Esophagus (tissue), 2 donors: ENCODE measurements around the gene SMIM14. TPM values are rescaled to one million over a fixed set of nuclear protein-coding genes. Genes with fewer than 3 reads are reported as not detected.
"Not testable (repeated sequence)": the region's sequence is repeated elsewhere in the genome, so short reads cannot be mapped to it uniquely, and the experiment has no call there.

Experiments
- H3K27ac ChIP-seq, 2 donors: one replicate each; pipeline ENCODE4 v1.5.1; 2013; ENCODE audit warnings: low read depth in 2 of 2, mild to moderate bottlenecking in 2 of 2, inconsistent platforms in 1 of 2, low read length in 1 of 2, moderate library complexity in 1 of 2
- H3K27me3 ChIP-seq, 2 donors: one replicate each; pipeline ENCODE4 v1.6.1; 2013; ENCODE audit warnings: low read length in 2 of 2, control low read depth in 1 of 2, mild to moderate bottlenecking in 1 of 2; ENCODE audit not compliant: insufficient read depth in 2 of 2, control insufficient read depth in 1 of 2
- H3K36me3 ChIP-seq, 2 donors: one replicate each; pipeline ENCODE4 v1.6.1; 2013; ENCODE audit warnings: low read length in 1 of 2; ENCODE audit not compliant: control insufficient read depth in 2 of 2, insufficient read depth in 2 of 2
- H3K4me1 ChIP-seq, 2 donors: one replicate each; pipeline ENCODE4 v1.6.1; 2013; ENCODE audit warnings: low read length in 1 of 2; ENCODE audit not compliant: control insufficient read depth in 2 of 2, insufficient read depth in 2 of 2
- H3K4me3 ChIP-seq, 2 donors: one replicate each; pipeline ENCODE4 v1.5.1; 2013; ENCODE audit warnings: low read length in 2 of 2, mild to moderate bottlenecking in 2 of 2, low read depth in 1 of 2, moderate library complexity in 1 of 2
- H3K9me3 ChIP-seq, 2 donors: one replicate each; pipeline ENCODE4 v1.6.1; 2013; ENCODE audit warnings: mild to moderate bottlenecking in 2 of 2, low read depth in 1 of 2, low read length in 1 of 2, moderate library complexity in 1 of 2; ENCODE audit not compliant: control insufficient read depth in 2 of 2, insufficient read depth in 1 of 2
- WGBS, 2 donors: extraction: QIAGEN DNeasy Blood & Tissue Kit; methylation state at CpG; one replicate each; pipeline ENCODE4 v1.1.7; 2013; 5-methylcytosine and 5-hydroxymethylcytosine counted together
- polyA plus RNA-seq, 2 donors: library from polyadenylated mRNA; stranded (reverse); fragments of 200-250 nt; gene quantifications; one replicate each; pipeline ENCODE4 v1.2.3, GENCODE V29; 2013
- donor health status: healthy with polysubstance abuse.
- donor health status: Bipolar disorder and iron deficiency.

The SMIM14 gene
- polyA plus RNA-seq, 2 donors, result 18.9 to 25.6 TPM

DNA sequence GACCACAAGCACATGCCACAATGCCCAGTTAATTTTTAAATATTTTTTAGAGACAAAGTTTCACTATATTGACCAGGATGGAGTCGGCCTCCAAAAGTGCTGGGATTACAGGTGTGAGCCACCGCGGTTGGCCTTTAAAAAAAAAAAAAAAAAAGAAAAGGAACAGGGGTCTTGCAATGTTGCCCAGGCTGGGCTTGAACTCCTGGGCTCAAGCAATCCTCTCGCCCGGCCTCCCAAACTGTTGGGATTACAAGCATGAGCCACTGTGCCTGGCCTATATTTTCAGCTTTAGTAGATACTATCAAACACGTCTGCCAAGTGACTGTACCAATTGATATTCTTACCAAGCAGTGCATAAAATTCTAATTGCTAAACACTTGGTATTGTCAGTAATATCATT, 120.2 kb downstream of the SMIM14 start:
- Histone ChIP-seq H3K4me1 (peaks cover 0 to 2% of the 10 kb centered on the region in 2 donors), H3K4me3 (no peak overlapping the region), H3K36me3 (peaks cover 0 to 2% of the 10 kb centered on the region in 2 donors), H3K27me3 (no peaks in the 10 kb centered on the region), H3K9me3 (no peaks in the 10 kb centered on the region), H3K27ac (no peak overlapping the region)
- 89% methylated on average over 6 of the region's 6 CpGs for WGBS, 2 donors

GRCh38 chr4:39516407-39516966, 122.2 kb downstream of the SMIM14 start:
- 89 to 91% methylated on average over 2 of the region's 2 CpGs for WGBS, 2 donors
- Histone ChIP-seq H3K27ac (no peak overlapping the region), H3K36me3 (peaks cover 0 to 2% of the 10 kb centered on the region in 2 donors), H3K9me3 (no peaks in the 10 kb centered on the region), H3K27me3 (no peaks in the 10 kb centered on the region), H3K4me1 (peaks cover 0 to 2% of the 10 kb centered on the region in 2 donors), H3K4me3 (no peak overlapping the region)

DNA sequence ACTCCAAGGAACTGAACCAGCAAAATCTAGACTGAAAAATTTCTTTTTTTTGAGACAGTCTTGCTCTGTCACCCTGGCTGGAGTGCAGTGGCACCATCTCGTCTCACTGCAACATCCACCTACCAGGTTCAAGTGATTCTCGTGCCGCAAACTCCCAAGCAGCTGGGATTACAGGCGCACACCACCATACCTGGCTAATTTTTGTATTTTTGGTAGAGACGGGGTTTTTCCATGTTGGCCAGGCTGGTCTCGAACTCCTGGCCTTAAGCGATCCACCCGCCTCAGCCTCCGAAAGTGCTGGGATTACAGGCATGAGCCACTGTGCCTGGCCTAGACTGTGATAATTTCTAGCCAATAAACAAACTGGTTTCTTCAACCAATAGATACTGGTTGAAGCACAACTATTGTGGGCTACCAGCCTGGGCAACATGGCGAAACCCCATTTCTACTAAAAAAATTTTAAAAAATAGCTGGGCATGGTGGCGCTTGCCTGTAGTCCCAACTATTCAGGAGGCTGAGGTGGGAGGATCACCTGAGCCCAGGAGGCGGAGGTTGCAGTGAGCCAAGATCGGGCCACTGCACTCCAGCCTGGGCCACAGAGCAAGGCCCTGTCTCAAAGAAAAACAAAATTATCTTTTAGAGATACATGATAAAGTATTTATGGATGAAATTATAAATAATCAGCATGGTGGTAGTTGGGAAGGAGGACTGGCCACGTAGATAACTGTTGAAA, 122.8 kb downstream of the SMIM14 start:
- H3K4me1 ChIP-seq, H3K36me3 ChIP-seq, H3K27me3 ChIP-seq, H3K4me3 ChIP-seq, H3K27ac ChIP-seq, H3K9me3 ChIP-seq: not testable (repeated sequence)
- WGBS, 2 donors, result 94 to 96% methylated on average over 14 of the region's 14 CpGs

- H3K27me3 ChIP-seq, result no peaks in the 10 kb centered on the region
- no peaks in the 10 kb centered on the region for H3K9me3 ChIP-seq
- peak overlapping the region in 1 of 2 donors; percentile 21 for H3K27ac ChIP-seq
- H3K36me3 ChIP-seq, result peaks cover 3 to 4% of the 10 kb centered on the region in 2 donors
- 49 to 53% methylated on average over 4 of the region's 4 CpGs for WGBS, 2 donors
- H3K4me3 ChIP-seq, result no peak overlapping the region
- peaks cover 0 to 2% of the 10 kb centered on the region in 2 donors for H3K4me1 ChIP-seq
Measured at GRCh38 chr4:39514888-39515401, 123.7 kb downstream of the SMIM14 start.

- peak overlapping the region in 1 of 2 donors; percentile 21 for H3K27ac ChIP-seq
- not testable (repeated sequence) for H3K27me3 ChIP-seq, H3K9me3 ChIP-seq, H3K4me1 ChIP-seq, H3K4me3 ChIP-seq, H3K36me3 ChIP-seq
- 100% methylated on average over 1 of the region's 1 CpG for WGBS, 2 donors
Measured at GRCh38 chr4:39514266-39514665, 124.4 kb downstream of the SMIM14 start.

GRCh38 chr4:39510348-39510929, 128.2 kb downstream of the SMIM14 start:
- Histone ChIP-seq H3K9me3 (no peaks in the 10 kb centered on the region), H3K27me3 (no peaks in the 10 kb centered on the region), H3K27ac (no peak overlapping the region), H3K4me3 (no peak overlapping the region), H3K36me3 (peaks cover 9 to 14% of the 10 kb centered on the region in 2 donors), H3K4me1 (peaks cover 0 to 2% of the 10 kb centered on the region in 2 donors)
- 97 to 98% methylated on average over 5 of the region's 5 CpGs for WGBS, 2 donors

DNA sequence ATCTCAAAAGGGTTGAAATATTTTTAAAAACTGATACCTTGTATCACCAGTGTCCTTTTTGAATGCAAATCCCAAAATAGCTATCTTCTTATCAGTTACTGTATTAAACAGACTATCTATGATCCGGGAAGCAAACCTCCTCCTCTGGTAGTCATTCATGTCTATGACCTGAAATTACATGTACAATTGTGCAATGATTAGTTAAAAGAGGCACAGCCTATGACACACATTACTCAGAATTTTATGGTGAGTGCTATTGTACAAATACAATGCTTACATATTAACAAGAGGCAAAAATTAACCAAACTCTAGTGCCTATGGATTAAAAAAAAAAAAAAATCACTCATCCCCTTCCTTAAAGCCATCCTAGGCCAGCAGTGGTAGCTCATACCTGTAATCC, 133.1 kb downstream of the SMIM14 start:
- Histone ChIP-seq H3K27ac (no peak overlapping the region), H3K9me3 (no peaks in the 10 kb centered on the region), H3K4me1 (no peaks in the 10 kb centered on the region), H3K36me3 (peaks cover 9 to 21% of the 10 kb centered on the region in 2 donors), H3K27me3 (no peaks in the 10 kb centered on the region), H3K4me3 (no peak overlapping the region)
- WGBS, 2 donors, result 65 to 81% methylated on average over 1 of the region's 1 CpG

GRCh38 chr4:39504538-39504937, 134.1 kb downstream of the SMIM14 start:
- Histone ChIP-seq H3K36me3 (peaks cover 6 to 20% of the 10 kb centered on the region in 2 donors), H3K4me1 (no peaks in the 10 kb centered on the region), H3K27ac (no peak overlapping the region), H3K4me3 (no peak overlapping the region), H3K27me3 (no peaks in the 10 kb centered on the region), H3K9me3 (no peaks in the 10 kb centered on the region)
- 96 to 98% methylated on average over 2 of the region's 2 CpGs for WGBS, 2 donors

DNA sequence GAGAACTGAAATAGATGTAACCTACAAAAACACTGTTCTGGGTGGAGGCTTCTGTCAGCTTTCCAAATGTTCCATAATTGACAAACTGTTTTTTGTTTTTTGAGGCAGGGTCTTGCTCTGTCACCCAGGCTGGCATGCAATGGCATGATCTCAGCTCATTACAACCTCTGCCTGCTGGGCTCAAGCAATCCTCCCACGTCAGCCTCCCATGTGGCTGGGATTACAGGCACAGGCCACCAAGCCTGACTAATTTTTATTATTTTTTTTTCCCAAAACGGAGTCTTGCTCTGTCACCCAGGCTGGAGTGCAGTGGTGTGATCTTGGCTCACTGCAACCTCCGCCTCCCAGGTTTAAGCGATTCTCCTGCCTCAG, 136.0 kb downstream of the SMIM14 start:
- peaks cover 3 to 14% of the 10 kb centered on the region in 2 donors for H3K36me3 ChIP-seq

More for the DNA sequence above, 136.0 kb downstream of the SMIM14 start:
- 88 to 90% methylated on average over 4 of the region's 4 CpGs for WGBS, 2 donors
- H3K27ac ChIP-seq, H3K4me3 ChIP-seq, H3K4me1 ChIP-seq, H3K27me3 ChIP-seq, H3K9me3 ChIP-seq: not testable (repeated sequence)
